HepG2 (cell line): ENCODE measurements around the gene MAGI1. TPM values are rescaled to one million over a fixed set of nuclear protein-coding genes. Genes with fewer than 3 reads are reported as not detected.

Experiments
- ATAC-seq: fragments of 200-7000 bp; cut with Tn5 transposase; 3 replicates; pipeline ENCODE4 v1.9.1; 2020; ENCODE audit warnings: mild to moderate bottlenecking, moderate library complexity
- BruUV-seq: library from RNA; stranded (reverse); fragments of 400-500 nt; replicated peaks from 2 replicates; lab custom pipeline; 2021; lab: Mats Ljungman, UMichigan
- CTCF ChIA-PET: fragments of 300-600 bp; formaldehyde crosslinking; extraction: SDS; loops from one replicate; lab custom pipeline; 2021; ENCODE audit warnings: low total read pairs, inconsistent platforms, low intra/inter-chr PET ratio; lab: Yijun Ruan, JAX
- POLR2A ChIA-PET: fragments of 350-600 bp; sonication (Branson Sonifier 250); formaldehyde crosslinking; loops from one replicate; lab custom pipeline; 2020; ENCODE audit warnings: antibody characterized with exemption, inconsistent platforms; lab: Yijun Ruan, JAX
- DNase-seq: peaks from one replicate; pipeline ENCODE4 v3.0.0-alpha.2; 2015; ENCODE audit warnings: low spot score
- FAIRE-seq: peaks from 3 replicates; lab custom pipeline; 2011; peaks lifted over from hg19 to GRCh38; lab: Jason Lieb, UNC
- H2AFZ ChIP-seq: one replicate; pipeline ENCODE4 v1.6.1; 2011; ENCODE audit warnings: low read length, inconsistent platforms
- H3K27ac ChIP-seq: fragments of 300-600 bp; 3 replicates; pipeline ENCODE4 v1.8.0; 2011; ENCODE audit warnings: mixed run types, mild to moderate bottlenecking, mixed read lengths, low read length, inconsistent platforms; ENCODE audit not compliant: insufficient read depth; ENCODE audit errors: extremely low read length
- H3K27me3 ChIP-seq, 2 experiments: fragments of 200-600 bp in 1 of 2; 2 replicates in 1 of 2; 3 replicates in 1 of 2; pipeline versions ENCODE4 v1.6.0 to v1.8.0; 2011; ENCODE audit warnings: low read length in 2 of 2, mild to moderate bottlenecking in 2 of 2, moderate library complexity in 2 of 2, inconsistent platforms in 1 of 2; ENCODE audit not compliant: insufficient read depth in 2 of 2, control insufficient read depth in 1 of 2
- H3K36me3 ChIP-seq, 2 experiments: fragments of 200-600 bp in 1 of 2; replicated peaks in 1 of 2; 2 replicates in 1 of 2; 3 replicates in 1 of 2; pipeline versions ENCODE4 v1.5.1 to v1.8.0; 2011; ENCODE audit warnings: low read length in 2 of 2, inconsistent platforms in 1 of 2; ENCODE audit not compliant: insufficient read depth in 2 of 2, control insufficient read depth in 1 of 2
- H3K4me1 ChIP-seq: 2 replicates; pipeline ENCODE4 v1.5.1; 2012; ENCODE audit warnings: low read length, inconsistent platforms; ENCODE audit not compliant: insufficient read depth
- H3K4me2 ChIP-seq: 2 replicates; pipeline ENCODE4 v1.6.0; 2011; ENCODE audit warnings: low read depth, low read length, inconsistent platforms
- H3K4me3 ChIP-seq, 3 experiments: fragments of 200-600 bp in 1 of 3; sonication (generic), shearing (Covaris generic) in 1 of 3; replicated peaks in 1 of 3; 2 replicates each; pipeline ENCODE4 v1.5.1; 2011 to 2016; ENCODE audit warnings: low read length in 3 of 3, inconsistent platforms in 2 of 3, low read depth in 2 of 3, mild to moderate bottlenecking in 2 of 3, control low read depth in 1 of 3, mixed read lengths in 1 of 3; ENCODE audit not compliant: insufficient read depth in 1 of 3
- H3K79me2 ChIP-seq: one replicate; pipeline ENCODE4 v1.6.1; 2011; ENCODE audit warnings: low read length, inconsistent platforms; ENCODE audit not compliant: insufficient read depth
- H3K9ac ChIP-seq: 2 replicates; pipeline ENCODE4 v1.6.0; 2011; ENCODE audit warnings: mild to moderate bottlenecking, low read depth, low read length, inconsistent platforms; ENCODE audit not compliant: insufficient read depth
- H3K9me3 ChIP-seq: 2 replicates; pipeline ENCODE4 v1.5.1; 2012; ENCODE audit warnings: mild to moderate bottlenecking, low read length
- H4K20me1 ChIP-seq: 2 replicates; pipeline ENCODE4 v1.6.0; 2011; ENCODE audit warnings: inconsistent platforms, mild to moderate bottlenecking, low read length, moderate library complexity; ENCODE audit not compliant: insufficient read depth
- AGO2 ChIP-seq: fragments of 200-400 bp; formaldehyde crosslinking; optimal IDR thresholded peaks from 2 replicates; pipeline ENCODE3; 2017; ENCODE audit warnings: mild to moderate bottlenecking, low read depth, low read length, moderate library complexity
- DRAP1 ChIP-seq: IDR thresholded peaks from 2 replicates; pipeline ENCODE4 v1.6.1; 2016; ENCODE audit warnings: missing genetic modification reagents, missing compliant biosample characterization
- FOXA3 ChIP-seq: IDR thresholded peaks from 2 replicates; pipeline ENCODE4 v1.6.1; 2016; ENCODE audit warnings: missing genetic modification reagents, missing compliant biosample characterization
- HOXA5 ChIP-seq: sonication (generic); formaldehyde crosslinking; IDR thresholded peaks from 2 replicates; pipeline ENCODE4 v1.4.0; 2020; ENCODE audit warnings: missing genetic modification reagents
- KAT2B ChIP-seq: fragments of 150-350 bp; IDR thresholded peaks from 2 replicates; pipeline ENCODE4 v1.6.1; 2014; ENCODE audit warnings: low read depth, low read length, borderline replicate concordance
- KDM6A ChIP-seq: IDR thresholded peaks from 2 replicates; pipeline ENCODE4 v1.6.1; 2016; ENCODE audit warnings: low read depth
- LBX2 ChIP-seq: sonication (generic); formaldehyde crosslinking; IDR thresholded peaks from 2 replicates; pipeline ENCODE4 v1.5.0; 2020; ENCODE audit warnings: missing genetic modification reagents, mild to moderate bottlenecking, borderline replicate concordance
- ONECUT2 ChIP-seq: sonication (generic); formaldehyde crosslinking; IDR thresholded peaks from 2 replicates; pipeline ENCODE4 v1.4.0; 2020; ENCODE audit warnings: missing genetic modification reagents
- POGZ ChIP-seq: sonication (generic); formaldehyde crosslinking; IDR thresholded peaks from 2 replicates; pipeline ENCODE4 v1.4.0; 2020; ENCODE audit warnings: mild to moderate bottlenecking, missing genetic modification reagents
- TBP ChIP-seq: sonication (generic); formaldehyde crosslinking; IDR thresholded peaks from 2 replicates; pipeline ENCODE4 v1.5.0; 2020; ENCODE audit warnings: missing genetic modification reagents
- TIGD3 ChIP-seq: sonication (generic); formaldehyde crosslinking; IDR thresholded peaks from 2 replicates; pipeline ENCODE4 v1.5.1; 2020; ENCODE audit warnings: mild to moderate bottlenecking, missing genetic modification reagents, borderline replicate concordance
- ZBTB26 ChIP-seq: IDR thresholded peaks from 2 replicates; pipeline ENCODE4 v1.6.1; 2016; ENCODE audit warnings: missing compliant biosample characterization, missing genetic modification reagents, borderline replicate concordance
- ZNF34 ChIP-seq: sonication (generic); formaldehyde crosslinking; IDR thresholded peaks from 2 replicates; pipeline ENCODE4 v1.4.0; 2020; ENCODE audit warnings: mild to moderate bottlenecking, missing genetic modification reagents, borderline replicate concordance
- ZNF512 ChIP-seq: sonication (generic); formaldehyde crosslinking; IDR thresholded peaks from 2 replicates; pipeline ENCODE4 v1.4.0; 2020; ENCODE audit warnings: mild to moderate bottlenecking, missing genetic modification reagents
- WGBS: methylation state at CpG from one replicate; pipeline ENCODE4 v1.1.6; 2017; ENCODE audit warnings: low lambda C conversion rate; 5-methylcytosine and 5-hydroxymethylcytosine counted together
- in situ Hi-C: cut with HindIII; loops from 2 replicates; pipeline ENCODE4 v1.10.0; 2017; ENCODE audit warnings: low pct_unique_long_range_greater_than_20kb; ENCODE audit not compliant: extremely low pct_ligation_motif_present
- intact Hi-C: fragments of 100-400 bp; cut with micrococcal nuclease; formaldehyde crosslinking; loops from one replicate; pipeline ENCODE4 v1.10.0; 2022; ENCODE audit not compliant: unreplicated experiment
- polyA plus RNA-seq, 8 experiments: library from polyadenylated mRNA; depleted of rRNA in 3 of 8; stranded (reverse) in 7 of 8; unstranded in 1 of 8; fragments of >200 nt; fragmentation: Illumina TruSeq in 4 of 8; extraction: Trizol in 4 of 8; gene quantifications; 2 replicates each; pipeline versions ENCODE4 v1.2.1 to v1.2.3, GENCODE V29; 2011 to 2016; ENCODE audit warnings: low read depth in 4 of 8, missing spikeins in 1 of 8, mixed read lengths in 1 of 8; ENCODE audit not compliant: insufficient read depth in 1 of 8
- total RNA-seq, 5 experiments: library from RNA; depleted of rRNA; stranded (reverse); fragments of >200 nt; fragmentation: Illumina TruSeq; extraction: Trizol; gene quantifications; 2 replicates each; pipeline ENCODE4 v1.2.3, GENCODE V29; 2016; ENCODE audit warnings: low read depth in 1 of 5

MAGI1 gene
- total and polyA plus RNA-seq, 2 of the 13 experiments (the other 11 are each of a cell fraction or from before 2014, with no cell fraction given) = 22.2 to 26.0 TPM

GRCh38 chr3:65939801-65940246, 98.9 kb downstream of the MAGI1 start:
- ATAC-seq (no peak; the same call in 2 of the 3 replicates), DNase-seq (no peak), FAIRE-seq (no peak)
- H3K4me1 ChIP-seq = peaks cover 26% of the 10 kb centered on the region
- H3K79me2 ChIP-seq = peaks cover 78% of the 10 kb centered on the region
- TF ChIP-seq TIGD3 (CRISPR knock-in tag) (no peak), KDM6A (CRISPR knock-in tag) (no peak)
- POLR2A ChIA-PET = no interaction called here
- H3K9me3 ChIP-seq = no peaks in the 10 kb centered on the region
- H3K4me3 ChIP-seq = no peak overlapping the region
- WGBS = 96% methylated on average over 2 of the region's 2 CpGs
- in situ Hi-C loops = no loop called here
- no peaks in the 10 kb centered on the region; a peak in 1 of 5 replicates for H3K36me3 ChIP-seq
- H3K27me3 ChIP-seq = no peaks in the 10 kb centered on the region
- CTCF ChIA-PET = no interaction called here
- BruUV-seq = no TSS peak
- H3K4me2 ChIP-seq = no peak overlapping the region
- H3K9ac ChIP-seq = no peak overlapping the region
- no peak overlapping the region for H3K27ac ChIP-seq
- H4K20me1 ChIP-seq = 0 out of 2 replicates have a peak, but pooled peaks cover 9% of the 10 kb centered on the region
- intact Hi-C loops = no loop called here
- H2AFZ ChIP-seq = no peak overlapping the region

- DNase-seq = no peak
- Histone ChIP-seq H3K79me2 (peaks cover 76% of the 10 kb centered on the region), H4K20me1 (0 out of 2 replicates have a peak, but pooled peaks cover 9% of the 10 kb centered on the region), H3K4me3 (no peak overlapping the region), H3K9me3 (no peaks in the 10 kb centered on the region), H3K4me1 (peaks cover 26% of the 10 kb centered on the region), H3K36me3 (no peaks in the 10 kb centered on the region; a peak in 1 of 5 replicates), H3K27ac (no peak overlapping the region), H3K4me2 (no peak overlapping the region), H2AFZ (no peak overlapping the region), H3K27me3 (no peaks in the 10 kb centered on the region), H3K9ac (no peak overlapping the region)
- intact Hi-C loops (no loop called here), in situ Hi-C loops (no loop called here)
- ATAC-seq = no peak
- FAIRE-seq = no peak
- ChIA-PET CTCF (no interaction called here), POLR2A (no interaction called here)
- 91% methylated on average over 2 of the region's 2 CpGs for WGBS
- TF ChIP-seq ONECUT2 (CRISPR knock-in tag) (0 out of 2 replicates have a peak, but pooled peaks have one; percentile 47), ZNF512 (no peak), DRAP1 (no peak), POGZ (CRISPR knock-in tag) (no peak), KAT2B (peak; percentile 31; the same call in 1 of the 2 replicates), ZNF34 (CRISPR knock-in tag) (no peak), FOXA3 (CRISPR knock-in tag) (peak; percentile 21; the same call in 1 of the 2 replicates), HOXA5 (no peak), ZBTB26 (CRISPR knock-in tag) (no peak), TBP (CRISPR knock-in tag) (no peak), LBX2 (CRISPR knock-in tag) (no peak), AGO2 (no peak)
- BruUV-seq = no TSS peak
Observed at GRCh38 chr3:65939184-65939583, 99.5 kb downstream of the MAGI1 start.
